Measurements from ENCODE around the gene XYLT1.

XYLT1 gene

DNA sequence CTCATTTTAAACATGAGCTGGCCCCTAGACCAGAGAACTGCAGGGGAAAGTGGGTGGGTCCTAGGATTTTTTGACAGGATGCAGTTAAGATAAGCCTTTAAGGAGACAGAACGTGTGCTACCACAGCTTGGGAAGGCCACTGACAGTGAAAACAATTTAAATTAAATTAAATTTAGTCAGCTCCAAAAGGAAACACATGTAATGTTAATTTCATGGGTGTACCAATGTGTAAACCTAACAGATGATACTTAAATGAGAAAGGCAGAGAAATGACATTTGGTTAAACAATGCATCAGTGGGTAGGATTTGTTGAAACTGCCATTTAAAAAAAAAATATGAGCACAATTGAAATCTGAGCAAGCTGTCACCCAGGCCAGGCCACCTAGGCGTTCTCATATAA, 250.8 kb downstream of the XYLT1 start:
- no peak for DNase-seq

DNA sequence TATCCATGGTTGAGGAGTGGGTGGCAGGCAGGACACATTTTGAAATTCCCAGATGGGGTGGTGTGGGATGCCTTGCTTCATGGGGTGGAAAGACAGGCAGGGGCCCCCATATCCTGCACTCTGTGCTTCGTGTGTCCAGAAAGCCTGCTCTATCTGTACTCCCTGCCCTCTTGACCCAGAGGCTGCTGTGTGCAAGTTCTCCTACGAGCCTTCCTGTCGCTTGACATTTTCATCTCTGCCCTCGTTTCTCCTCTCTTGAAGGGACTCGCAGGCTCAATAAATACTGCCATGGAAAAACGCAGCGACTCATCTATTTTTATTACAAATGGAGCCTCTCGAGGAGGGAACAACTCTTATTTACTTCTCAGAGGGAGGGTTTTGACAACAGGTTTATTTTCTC, 254.8 kb downstream of the XYLT1 start:
- DNase-seq, result no peak

DNA sequence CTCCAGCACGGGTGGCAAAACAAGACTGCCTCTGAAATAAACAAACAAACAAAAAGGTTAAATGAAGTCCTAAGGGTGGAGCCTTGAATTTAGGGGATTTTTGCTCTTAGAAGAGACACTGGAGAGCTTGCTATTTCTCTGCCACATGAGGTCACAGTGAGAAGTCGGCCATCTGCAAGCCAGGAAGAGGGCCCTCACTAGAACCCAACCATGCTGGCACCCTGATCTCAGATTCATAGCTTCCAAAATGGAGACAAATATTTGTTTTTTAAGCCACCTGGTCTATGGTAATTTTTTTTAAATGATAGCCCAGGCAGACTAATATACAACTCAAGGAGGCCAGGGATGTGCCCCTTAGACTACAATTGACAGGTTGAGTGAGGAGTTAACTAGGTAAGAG, 255.5 kb downstream of the XYLT1 start:
- DNase-seq, result no peak

DNA sequence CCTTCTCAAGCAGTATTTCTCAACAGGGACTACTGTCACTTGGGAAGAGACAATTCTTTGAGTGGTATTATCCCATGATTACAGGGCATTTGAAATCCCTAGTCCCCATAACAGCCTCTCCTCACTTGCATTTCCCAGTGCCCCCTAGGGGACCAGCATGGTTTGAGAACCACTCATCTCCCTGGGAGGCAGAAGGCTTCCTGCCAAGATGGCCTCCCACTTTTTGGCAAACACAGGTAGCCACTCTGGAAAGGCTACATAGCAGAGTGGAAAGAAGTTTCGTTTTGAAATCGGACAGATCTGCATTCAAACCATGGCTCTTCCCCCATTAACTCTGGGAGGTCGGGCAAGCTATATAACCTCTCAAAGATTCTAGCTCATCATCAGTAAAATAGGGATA, 256.8 kb downstream of the XYLT1 start:
- no peak for DNase-seq

DNA sequence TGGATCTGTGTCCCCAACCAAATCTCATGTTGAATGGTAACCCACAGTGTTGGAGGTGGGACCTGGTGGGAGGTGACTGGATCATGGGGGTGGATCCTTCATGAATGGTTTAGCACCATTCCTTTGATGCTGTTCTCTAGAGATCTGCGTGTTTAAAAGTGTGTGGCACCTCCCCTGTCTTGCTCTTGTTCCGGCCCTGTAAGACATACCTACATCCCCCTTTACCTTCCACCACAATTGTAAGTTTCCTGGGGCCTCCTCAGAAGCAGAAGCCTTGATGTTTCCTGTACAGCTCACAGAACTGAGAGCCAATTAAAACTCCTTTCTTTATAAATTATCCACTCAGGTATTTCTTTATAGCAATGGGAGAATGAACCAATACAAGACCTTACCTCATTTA, 257.7 kb downstream of the XYLT1 start:
- no peak for DNase-seq

DNA sequence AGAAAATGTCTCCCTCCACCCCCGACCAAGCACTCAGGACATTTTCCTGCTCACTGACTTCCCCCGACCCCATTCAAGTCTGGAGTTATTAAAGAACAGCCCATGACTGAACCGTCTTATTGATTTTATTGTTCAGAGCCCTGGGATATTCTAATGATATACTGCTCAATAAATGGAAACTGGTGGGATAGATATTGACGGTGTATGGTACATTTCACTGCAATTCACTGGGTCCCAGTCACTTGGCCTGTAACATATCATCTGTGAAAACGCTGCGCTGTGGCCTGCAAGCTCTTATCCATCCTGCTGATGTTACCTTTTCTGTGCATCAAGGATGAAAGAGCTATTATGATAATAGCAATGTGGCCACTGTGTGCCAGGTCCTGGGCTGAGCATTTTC, 258.2 kb downstream of the XYLT1 start:
- DNase-seq, result no peak

DNA sequence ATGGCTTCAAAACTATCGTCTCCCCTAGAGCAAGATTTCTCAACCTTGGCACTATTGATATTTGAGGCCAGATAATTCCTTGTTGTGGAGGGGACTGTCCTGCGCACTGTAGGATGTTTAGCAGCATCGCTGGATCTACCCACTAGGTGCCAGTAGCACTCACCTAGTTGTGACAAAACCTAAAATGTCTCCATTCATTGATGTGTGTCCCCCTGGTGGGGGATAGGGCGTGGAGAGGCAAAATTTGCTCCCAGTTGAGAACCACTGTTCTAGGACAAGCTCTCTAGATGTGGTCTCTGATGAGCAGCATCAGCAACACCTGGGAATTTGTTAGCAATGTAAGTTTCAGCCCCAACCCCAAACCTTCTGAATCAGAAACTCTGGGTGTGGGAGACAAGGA, 259.0 kb downstream of the XYLT1 start:
- no peak for DNase-seq

DNA sequence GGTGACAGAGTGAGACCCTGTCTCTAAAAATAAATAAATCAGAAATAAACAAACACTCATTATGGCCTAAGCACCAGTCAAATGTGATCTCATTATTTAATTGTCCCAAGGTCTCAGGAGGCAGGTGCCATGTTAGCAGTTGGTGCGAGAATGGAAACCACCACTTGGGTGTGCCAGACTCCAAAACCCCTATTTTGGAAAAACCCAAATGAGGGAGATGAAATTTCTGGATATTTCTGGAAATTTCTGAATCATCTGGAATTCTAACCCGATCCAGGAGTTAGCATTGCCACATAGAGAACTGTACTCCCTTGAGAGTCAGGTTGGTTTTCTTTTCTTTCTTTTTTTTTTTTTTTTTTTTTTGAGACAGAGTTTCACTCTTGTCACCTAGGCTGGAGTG, 264.0 kb downstream of the XYLT1 start:
- no peak for DNase-seq

DNA sequence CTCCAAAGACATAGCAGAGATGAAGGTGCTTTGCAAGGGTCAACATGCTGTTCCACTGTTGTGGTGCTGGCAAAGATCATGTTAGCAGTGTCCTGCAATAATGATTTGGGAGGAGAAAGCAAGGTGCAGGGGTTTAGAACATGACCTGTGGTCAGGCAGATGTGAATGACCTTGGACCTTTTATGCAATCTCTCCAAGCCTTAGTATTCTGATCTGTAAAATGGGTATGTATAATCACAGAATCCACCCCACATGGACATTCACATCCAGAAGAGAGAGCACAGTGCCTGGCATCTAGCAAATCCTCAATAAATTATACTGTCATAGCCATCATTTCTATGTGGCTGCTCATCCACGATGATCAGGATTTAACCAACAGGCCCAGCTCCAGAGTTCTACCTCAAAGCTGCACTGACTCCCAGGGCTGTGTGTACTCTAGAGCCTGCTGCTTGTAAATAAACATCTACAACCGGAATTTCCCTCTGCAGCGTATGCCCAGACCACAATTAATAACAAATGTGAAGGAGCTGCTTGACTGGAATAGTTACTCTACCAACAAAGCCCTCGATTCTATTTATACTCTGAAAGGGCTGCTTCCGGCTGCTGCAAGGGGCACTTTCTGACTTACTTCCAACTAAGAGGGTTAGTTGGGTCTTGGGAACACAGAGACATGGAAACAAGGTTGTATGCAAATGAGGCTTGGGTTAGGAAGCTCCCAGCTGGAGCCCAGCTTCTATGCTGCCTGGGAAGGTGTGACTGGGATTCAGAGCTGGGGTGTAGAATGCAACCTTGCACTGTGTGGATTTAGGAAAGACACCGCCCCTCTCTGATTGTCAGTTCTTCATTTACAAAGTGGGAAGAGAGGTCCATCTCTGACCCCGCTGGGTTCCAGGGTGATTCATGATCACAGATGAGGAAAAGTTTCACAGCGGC, 265.2 kb downstream of the XYLT1 start:
- no peak for DNase-seq

DNA sequence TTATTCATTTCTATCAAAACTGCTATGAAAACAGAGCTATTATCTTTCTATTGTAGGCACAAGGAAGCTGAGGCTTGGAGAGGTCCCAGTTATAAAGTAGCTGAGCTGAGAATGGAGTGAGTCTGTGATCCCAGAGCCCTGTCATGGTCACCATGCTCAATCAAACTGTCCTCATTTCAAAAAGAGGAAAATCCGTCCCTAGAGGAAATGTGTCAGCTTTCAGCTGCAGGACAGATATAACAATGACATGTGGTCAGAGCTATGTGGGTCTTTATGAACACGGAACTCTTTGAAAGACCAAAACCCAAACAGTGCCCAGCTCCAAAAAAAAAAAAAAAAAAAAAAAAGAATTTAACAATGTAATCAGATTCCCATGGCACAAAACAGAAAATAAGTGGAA, 266.1 kb downstream of the XYLT1 start:
- DNase-seq, result no peak

DNA sequence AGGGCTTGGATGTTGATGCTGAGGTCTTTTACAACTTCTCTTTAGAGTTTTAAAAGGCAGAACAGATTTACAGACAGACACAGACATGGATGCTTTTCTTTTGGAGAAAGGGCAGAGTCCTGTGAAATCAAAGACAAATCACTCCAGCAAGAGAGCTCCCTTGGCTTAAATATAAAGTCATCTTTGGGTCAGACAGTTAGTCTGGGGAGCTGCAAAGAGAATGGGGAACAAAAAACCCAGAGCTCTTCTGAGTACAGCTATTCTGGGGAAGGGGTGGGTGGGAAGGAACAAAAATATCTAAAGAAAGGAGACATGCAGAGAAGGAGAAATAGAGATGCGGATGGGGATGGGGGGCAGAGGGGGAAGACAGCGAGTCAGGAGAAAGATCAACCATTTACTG, 266.6 kb downstream of the XYLT1 start:
- no peak for DNase-seq

DNA sequence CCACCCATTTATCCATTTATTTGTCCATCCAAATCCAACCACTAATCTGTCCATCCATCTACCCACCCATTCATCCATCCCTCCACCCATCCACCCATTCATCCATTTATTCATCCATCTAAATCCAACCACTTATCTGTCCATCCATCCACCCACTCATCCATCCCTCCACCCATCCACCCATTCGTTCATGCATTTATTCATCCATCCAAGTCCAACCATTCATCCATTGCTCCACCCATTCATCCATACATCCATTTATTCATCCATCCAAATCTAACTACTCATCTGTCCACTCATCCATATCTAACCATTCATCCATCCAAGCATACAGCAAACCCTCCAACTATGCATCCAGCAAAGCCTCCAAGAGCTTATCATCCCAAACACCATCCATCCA, 267.3 kb downstream of the XYLT1 start:
- no peak for DNase-seq

DNA sequence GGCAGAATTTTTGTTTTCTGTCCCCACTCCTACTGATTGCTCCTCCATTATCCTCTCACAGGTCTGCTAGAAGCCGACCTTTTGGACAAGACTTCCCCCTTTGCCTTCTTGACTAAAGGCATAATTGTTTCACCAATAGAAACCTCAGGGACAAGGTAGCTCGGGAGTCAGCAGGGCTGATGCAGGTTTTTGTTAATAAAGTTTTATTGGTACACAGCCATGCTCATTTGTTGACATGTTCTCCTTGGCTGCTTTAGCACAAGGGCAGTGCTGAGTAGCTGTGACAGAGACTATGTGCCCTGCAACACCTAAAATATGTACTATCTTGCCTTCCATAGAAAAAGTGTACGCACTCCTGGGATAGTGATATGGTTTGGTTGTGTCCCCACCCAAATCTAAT, 271.6 kb downstream of the XYLT1 start:
- no peak for DNase-seq

DNA sequence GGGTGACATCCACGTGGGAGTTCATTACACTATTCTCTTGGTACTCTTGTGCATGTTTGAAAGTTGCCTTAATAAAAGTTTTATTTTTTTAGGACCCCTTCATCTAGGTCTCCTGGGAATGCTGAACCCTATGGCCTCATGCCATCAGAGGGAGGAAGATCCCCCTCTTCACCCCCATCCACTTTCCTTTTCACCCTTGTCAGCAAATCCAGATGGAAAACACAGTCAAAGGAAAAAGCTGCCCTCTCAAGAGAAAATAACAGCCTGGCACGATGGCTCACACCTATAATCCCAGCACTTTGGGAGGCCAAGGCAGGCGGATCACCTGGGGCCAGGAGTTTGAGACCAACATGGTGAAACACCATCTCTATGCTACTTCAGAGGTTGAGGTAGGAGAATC, 274.2 kb downstream of the XYLT1 start:
- no peak for DNase-seq

DNA sequence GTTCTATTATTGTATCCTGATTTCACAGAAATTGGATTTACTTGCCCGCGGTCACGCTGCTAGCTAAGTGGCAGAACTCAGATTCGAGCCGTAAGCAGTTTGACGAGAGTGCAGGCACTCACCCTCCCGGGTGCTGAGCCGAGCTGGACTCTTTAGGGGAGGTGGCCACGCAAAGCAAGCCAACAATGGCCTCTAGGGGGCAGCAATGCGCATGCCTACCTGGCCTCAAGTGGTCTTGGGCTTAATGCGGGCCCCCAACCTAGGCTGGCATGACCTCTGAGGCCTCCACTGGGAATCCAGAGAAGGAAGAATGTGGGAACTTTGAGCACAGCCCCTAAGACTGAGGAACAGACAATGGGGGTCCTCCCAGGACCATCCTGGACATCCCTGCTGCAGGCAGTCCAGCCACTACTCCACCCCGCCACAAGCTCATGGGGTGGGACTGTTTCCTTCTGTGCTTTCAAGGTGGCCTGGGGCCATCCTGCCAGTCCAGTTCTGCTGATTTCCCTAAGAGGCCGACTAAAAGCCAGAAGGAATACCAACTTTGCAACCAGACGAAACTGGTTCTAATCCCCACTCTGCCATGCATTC, 276.5 kb downstream of the XYLT1 start:
- peak; percentile 53 for DNase-seq

DNA sequence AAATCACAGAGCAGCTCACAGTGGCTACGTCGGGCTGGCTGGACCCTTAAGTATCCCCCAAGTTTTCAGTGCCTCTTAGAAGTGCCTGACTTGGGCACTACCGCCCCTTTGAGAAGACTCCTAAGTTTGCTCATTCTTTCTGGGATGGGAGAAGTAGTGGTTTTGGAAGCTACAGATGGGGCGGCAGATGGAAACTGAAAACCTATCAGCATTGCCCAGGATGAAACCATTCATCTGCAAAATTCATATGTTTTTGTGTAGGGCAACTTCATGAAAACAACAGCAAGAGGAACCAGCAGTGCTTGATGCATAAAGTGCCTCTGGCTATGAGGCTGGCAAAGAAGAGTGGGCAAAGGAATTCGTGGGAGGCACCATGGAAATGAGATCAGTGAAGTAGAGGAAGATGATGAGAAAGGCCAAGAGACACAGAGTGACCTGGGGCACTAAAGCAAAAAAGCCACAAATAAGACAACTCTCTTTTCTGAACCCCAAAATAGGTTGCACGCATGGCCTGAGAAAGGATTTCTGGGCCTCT, 277.1 kb downstream of the XYLT1 start:
- no peak for DNase-seq

DNA sequence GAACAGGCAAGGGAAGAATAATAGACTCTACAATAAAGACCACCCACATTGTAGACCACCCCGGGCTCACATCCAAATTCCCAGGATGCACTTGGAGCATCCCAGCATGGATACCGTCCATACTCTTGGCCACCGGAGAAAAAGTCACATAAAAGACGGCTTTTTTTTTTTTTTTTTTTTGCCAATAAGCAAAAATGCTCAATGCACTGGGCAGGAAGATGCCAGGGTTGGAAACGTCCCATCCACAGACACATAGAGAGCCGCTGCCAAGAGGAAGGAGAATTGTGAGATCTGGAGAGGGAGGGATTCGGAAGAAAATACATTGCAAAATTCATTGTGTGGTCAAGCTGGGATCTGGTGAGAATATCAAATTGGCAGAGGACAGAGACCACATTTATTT, 286.7 kb downstream of the XYLT1 start:
- no peak for DNase-seq

DNA sequence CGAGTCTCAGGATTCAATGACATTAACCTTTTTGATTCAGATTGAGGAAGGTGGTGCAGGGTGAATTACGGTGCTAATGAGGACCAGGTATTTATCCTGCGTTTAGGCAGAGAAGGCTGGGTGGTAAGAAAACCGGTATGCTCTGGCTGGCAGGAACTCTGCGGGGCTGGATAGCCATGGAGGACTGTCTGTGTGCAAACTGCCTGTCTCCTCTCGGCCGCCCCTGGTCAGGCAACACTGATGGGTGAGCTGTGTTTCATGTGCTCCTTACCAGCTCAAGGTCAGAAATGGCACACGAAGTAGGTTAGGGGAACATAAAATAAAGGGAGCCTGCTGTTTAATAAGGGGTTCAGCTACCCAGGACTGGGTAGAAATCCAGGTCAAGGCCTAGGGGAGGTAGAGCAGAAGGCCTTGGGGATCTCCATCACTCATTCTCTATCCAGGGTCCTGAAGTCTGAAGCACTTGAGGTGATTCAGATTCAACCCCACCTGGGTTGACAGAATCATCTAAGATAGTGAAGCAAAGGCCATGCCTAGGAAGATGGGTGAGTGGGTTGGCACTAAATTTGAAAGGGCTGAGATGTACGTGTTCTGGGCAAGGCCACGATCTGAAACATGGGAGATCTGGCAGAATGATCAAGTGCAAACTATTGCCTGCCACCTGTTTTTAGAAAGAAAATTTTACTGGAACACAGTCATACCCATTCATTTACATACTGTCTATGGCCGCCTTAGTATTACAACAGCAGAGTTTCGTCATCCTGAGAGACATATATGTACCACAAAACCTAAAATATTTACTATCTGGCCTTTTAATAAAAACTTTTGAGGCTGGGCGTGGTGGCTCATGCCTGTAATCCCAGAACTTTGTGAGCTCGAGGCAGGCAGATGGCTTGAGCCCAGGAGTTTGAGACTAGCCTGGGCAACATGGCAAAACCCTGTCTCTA, 292.5 kb downstream of the XYLT1 start:
- DNase-seq, result no peak

DNA sequence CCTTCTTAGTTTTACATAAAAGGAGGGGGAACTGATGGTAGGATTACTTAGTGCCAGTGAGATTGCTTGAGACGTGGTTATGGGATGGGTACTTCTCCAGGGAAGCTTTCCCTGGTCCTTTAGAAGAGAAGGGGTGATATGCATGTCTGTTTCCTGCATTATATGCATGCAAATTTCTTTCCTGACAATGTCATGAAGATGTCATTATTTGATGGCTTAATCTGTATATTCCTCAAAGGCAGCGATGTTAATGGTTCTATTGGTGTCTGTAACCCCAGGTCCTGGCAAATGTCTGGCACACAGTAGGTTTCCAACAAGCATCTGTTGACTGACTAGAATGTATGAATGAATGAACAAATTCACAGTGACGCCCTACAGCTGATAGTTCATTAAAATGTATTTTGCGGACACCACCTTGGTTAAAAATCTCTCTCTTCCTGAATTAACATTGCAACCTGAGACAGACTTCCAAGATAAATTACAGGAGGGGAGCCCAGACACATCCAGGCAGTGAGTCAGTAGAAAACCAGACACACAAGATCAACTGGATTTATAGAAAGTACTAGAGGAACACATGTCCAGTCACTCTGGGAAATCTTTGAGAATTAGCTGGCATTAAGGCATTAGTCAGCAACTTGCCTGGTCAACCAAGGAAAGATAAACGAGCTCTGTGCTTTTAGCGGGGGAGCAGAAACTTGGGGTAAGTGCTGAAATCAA, 293.4 kb downstream of the XYLT1 start:
- no peak for DNase-seq

DNA sequence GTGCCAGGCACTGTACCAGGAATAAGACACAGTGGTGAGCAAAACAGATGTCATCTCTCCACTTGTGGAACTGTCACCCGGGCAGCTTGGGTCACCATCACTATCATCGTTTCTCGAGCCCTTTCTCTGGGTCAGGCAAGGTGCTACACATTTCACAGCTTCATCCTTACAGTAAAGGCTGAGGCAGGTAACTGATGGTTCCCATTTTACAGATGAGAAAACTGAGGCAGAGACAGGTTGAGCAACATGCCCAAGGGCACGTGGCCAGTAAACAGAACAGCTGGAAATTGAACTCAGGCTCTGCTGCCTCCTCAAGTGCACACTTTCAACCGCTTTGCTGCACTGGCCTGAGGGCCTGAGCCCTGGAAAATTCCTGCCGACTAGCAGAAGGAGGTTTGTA, 294.6 kb downstream of the XYLT1 start:
- no peak for DNase-seq

DNA sequence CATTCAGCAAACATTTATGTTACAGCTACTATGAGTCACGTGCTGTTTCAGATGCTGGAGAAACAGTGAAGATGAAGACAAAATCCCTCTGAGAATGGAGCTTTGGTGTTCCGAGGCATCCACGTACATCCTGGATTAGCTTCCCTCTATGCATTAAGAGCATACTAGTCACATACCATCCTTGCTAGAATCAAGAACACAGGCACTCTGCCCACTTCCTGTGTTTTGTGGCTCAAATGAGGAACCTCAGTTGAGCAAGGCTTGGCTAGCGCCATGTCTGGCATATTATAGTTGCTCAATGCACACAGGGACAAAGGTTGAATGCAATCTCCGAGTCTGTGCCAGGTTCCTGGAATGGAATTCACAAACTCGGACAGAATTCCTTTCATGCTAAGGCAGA, 297.5 kb downstream of the XYLT1 start:
- DNase-seq, result no peak

All from T-helper 9 cell (primary cell).